ENCODE results near the gene DUOXA2. TPM values are rescaled to one million over a fixed set of nuclear protein-coding genes. Genes with fewer than 3 reads are reported as not detected.
A peak's percentile ranks its signal among the peaks of the same experiment; 100 is the strongest.

The DUOXA2 gene
- polyA plus RNA-seq, 2 of the 4 experiments (the other 2 are of a cell fraction), result not detected

- H3K27ac ChIP-seq, result no peak overlapping the region
- 83% methylated on average over 10 of the region's 12 CpGs for WGBS (ENCODE audit: missing lambda C conversion rate)
- no peaks in the 10 kb centered on the region for H3K4me1 ChIP-seq
- H3K4me3 ChIP-seq, result no peak overlapping the region
- ChIA-PET POLR2A (no interaction called here), CTCF (interaction anchor here (1.5 to 4.0 kb wide), 3 partner anchors 12 to 22 kb away, joined by 5 to 30 read pairs (median 6); no protein-coding TSS in a partner anchor)
- ATAC-seq (no peak), DNase-seq (ENCODE audit: low read depth in 1 of 2, low spot score in 1 of 2) (no peak), FAIRE-seq (no peak)
- no peak overlapping the region for H3K4me2 ChIP-seq
- no peaks in the 10 kb centered on the region for H3K9me3 ChIP-seq
- TF ChIP-seq NPAS2 (CRISPR knock-in tag; IDR thresholded peaks at IDR 0.05; ENCODE audit: borderline replicate concordance), result no peak
- TF ChIP-seq HOXA7 (CRISPR knock-in tag; IDR thresholded peaks at IDR 0.05), result no peak
- TF ChIP-seq, protein P1, sequence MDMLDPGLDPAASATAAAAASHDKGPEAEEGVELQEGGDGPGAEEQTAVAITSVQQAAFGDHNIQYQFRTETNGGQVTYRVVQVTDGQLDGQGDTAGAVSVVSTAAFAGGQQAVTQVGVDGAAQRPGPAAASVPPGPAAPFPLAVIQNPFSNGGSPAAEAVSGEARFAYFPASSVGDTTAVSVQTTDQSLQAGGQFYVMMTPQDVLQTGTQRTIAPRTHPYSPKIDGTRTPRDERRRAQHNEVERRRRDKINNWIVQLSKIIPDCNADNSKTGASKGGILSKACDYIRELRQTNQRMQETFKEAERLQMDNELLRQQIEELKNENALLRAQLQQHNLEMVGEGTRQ (IDR thresholded peaks at IDR 0.05), result no peak
- TF ChIP-seq POLR2AphosphoS2 (conservative IDR thresholded peaks at IDR 0.05; ENCODE audit: low read length), result no peak
These were observed 34.2 kb downstream of the DUOXA2 start for GRCh38 chr15:45148076-45149059.

GRCh38 chr15:45149060-45149459, 34.9 kb downstream of the DUOXA2 start:
- Histone ChIP-seq H3K4me2 (no peak overlapping the region), H3K9me3 (no peaks in the 10 kb centered on the region), H3K27ac (no peak overlapping the region), H3K4me1 (no peaks in the 10 kb centered on the region), H3K4me3 (no peak overlapping the region)
- DNase-seq (ENCODE audit: low read depth in 1 of 2, low spot score in 1 of 2) (no peak), ATAC-seq (no peak), FAIRE-seq (no peak)
- CTCF ChIA-PET, result interaction anchor here (1.5 to 4.0 kb wide), 3 partner anchors 11 to 22 kb away, joined by 5 to 30 read pairs (median 6); no protein-coding TSS in a partner anchor
- POLR2A ChIA-PET, result no interaction called here
- TF ChIP-seq ELK1 (IDR thresholded peaks at IDR 0.05; ENCODE audit: low read depth, low read length) (no peak), ZFP36 (IDR thresholded peaks at IDR 0.05; ENCODE audit: borderline replicate concordance, partially characterized antibody) (no peak), EHMT2 (IDR thresholded peaks at IDR 0.05; ENCODE audit: low read depth) (no peak), CBX2 (IDR thresholded peaks at IDR 0.05; ENCODE audit: borderline replicate concordance, low read depth) (no peak)
- TF ChIP-seq, protein P2, sequence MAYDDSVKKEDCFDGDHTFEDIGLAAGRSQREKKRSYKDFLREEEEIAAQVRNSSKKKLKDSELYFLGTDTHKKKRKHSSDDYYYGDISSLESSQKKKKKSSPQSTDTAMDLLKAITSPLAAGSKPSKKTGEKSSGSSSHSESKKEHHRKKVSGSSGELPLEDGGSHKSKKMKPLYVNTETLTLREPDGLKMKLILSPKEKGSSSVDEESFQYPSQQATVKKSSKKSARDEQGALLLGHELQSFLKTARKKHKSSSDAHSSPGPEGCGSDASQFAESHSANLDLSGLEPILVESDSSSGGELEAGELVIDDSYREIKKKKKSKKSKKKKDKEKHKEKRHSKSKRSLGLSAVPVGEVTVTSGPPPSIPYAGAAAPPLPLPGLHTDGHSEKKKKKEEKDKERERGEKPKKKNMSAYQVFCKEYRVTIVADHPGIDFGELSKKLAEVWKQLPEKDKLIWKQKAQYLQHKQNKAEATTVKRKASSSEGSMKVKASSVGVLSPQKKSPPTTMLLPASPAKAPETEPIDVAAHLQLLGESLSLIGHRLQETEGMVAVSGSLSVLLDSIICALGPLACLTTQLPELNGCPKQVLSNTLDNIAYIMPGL (CRISPR knock-in tag; IDR thresholded peaks at IDR 0.05; ENCODE audit: borderline replicate concordance), result no peak
- TF ChIP-seq, protein P1 (IDR thresholded peaks at IDR 0.05), result no peak
- 86% methylated on average over 1 of the region's 1 CpG for WGBS (ENCODE audit: missing lambda C conversion rate)

GRCh38 chr15:45150481-45150880, 36.4 kb downstream of the DUOXA2 start:
- CTCF ChIA-PET, result interaction anchor here (2.3 to 4.0 kb wide), 2 partner anchors 12 to 24 kb away, joined by 6 to 30 read pairs; no protein-coding TSS in a partner anchor

More at GRCh38 chr15:45150481-45150880, 36.4 kb downstream of the DUOXA2 start:
- Histone ChIP-seq H3K4me2 (no peak overlapping the region), H3K27ac (no peak overlapping the region), H3K9me3 (no peaks in the 10 kb centered on the region), H3K4me3 (no peak overlapping the region), H3K4me1 (no peaks in the 10 kb centered on the region)
- no peak for TF ChIP-seq CEBPB (IDR thresholded peaks at IDR 0.05)
- no peak for TF ChIP-seq ZSCAN20 (CRISPR knock-in tag; IDR thresholded peaks at IDR 0.05)
- no peak for TF ChIP-seq MYC (IDR thresholded peaks at IDR 0.05; ENCODE audit: borderline replicate concordance, low read length)
- no peak for TF ChIP-seq CHD4 (IDR thresholded peaks at IDR 0.05; ENCODE audit: borderline replicate concordance)
- TF ChIP-seq JUNB (IDR thresholded peaks at IDR 0.05), result no peak
- no peak for DNase-seq (ENCODE audit: low read depth in 1 of 2, low spot score in 1 of 2)
- 0 out of 6 replicates have a peak, but pooled peaks of 1 of the 2 experiments have one; percentile 29 for ATAC-seq
- FAIRE-seq, result no peak
- POLR2A ChIA-PET, result no interaction called here
- 65% methylated on average over 5 of the region's 6 CpGs for WGBS (ENCODE audit: missing lambda C conversion rate)
